GM12878 (cell line): ENCODE results near the gene NEK11. TPM values are rescaled to one million over a fixed set of nuclear protein-coding genes. Genes with fewer than 3 reads are reported as not detected.

Experiments
- ATAC-seq: fragments of 200-7000 bp; cut with Tn5 transposase; 3 replicates; pipeline ENCODE4 v1.9.1; 2020; ENCODE audit warnings: mild to moderate bottlenecking, moderate library complexity
- BruUV-seq: library from RNA; stranded (reverse); fragments of 400-500 nt; replicated peaks from 2 replicates; lab custom pipeline; 2021; lab: Mats Ljungman, UMichigan
- CTCF ChIA-PET: fragments of 300-600 bp; sonication (Branson Sonifier 250); formaldehyde crosslinking; extraction: SDS; loops from one replicate; lab custom pipeline; 2021; ENCODE audit warnings: inconsistent platforms; lab: Yijun Ruan, JAX
- POLR2A ChIA-PET: fragments of 350-600 bp; formaldehyde crosslinking; extraction: SDS; loops from one replicate; lab custom pipeline; 2021; ENCODE audit warnings: inconsistent platforms; lab: Charles Lee
- RAD21 ChIA-PET: fragments of 300-600 bp; sonication (Branson Sonifier 250); formaldehyde crosslinking; loops from one replicate; lab custom pipeline; 2023; ENCODE audit warnings: antibody characterized with exemption; ENCODE audit not compliant: unreplicated experiment; lab: Charles Lee
- SMC1A ChIA-PET: fragments of 300-600 bp; sonication (Branson Sonifier 250); formaldehyde crosslinking; loops from one replicate; lab custom pipeline; 2023; ENCODE audit not compliant: unreplicated experiment, uncharacterized antibody; lab: Charles Lee
- DNase-seq: peaks from one replicate; pipeline ENCODE4 v3.0.0-alpha.2; 2011; ENCODE audit warnings: low read depth, low spot score
- FAIRE-seq: peaks from 3 replicates; lab custom pipeline; 2011; peaks lifted over from hg19 to GRCh38; lab: Jason Lieb, UNC
- H2AFZ ChIP-seq: 2 replicates; pipeline ENCODE4 v1.6.0; 2011; ENCODE audit warnings: low read depth, low read length, control low read depth; ENCODE audit not compliant: control insufficient read depth
- H3K27ac ChIP-seq: 2 replicates; pipeline ENCODE4 v1.5.1; 2011; ENCODE audit warnings: control low read depth; ENCODE audit not compliant: control insufficient read depth, insufficient read depth
- H3K27me3 ChIP-seq, 2 experiments: replicated peaks in 1 of 2; 2 replicates each; pipeline versions ENCODE4 v1.6.0 to v1.6.1; 2011; ENCODE audit warnings: low read length in 1 of 2; ENCODE audit not compliant: control insufficient read depth in 2 of 2, insufficient read depth in 2 of 2
- H3K36me3 ChIP-seq, 2 experiments: 2 replicates each; pipeline ENCODE4 v1.5.1; 2011; ENCODE audit warnings: low read length in 1 of 2; ENCODE audit not compliant: control insufficient read depth in 2 of 2, insufficient read depth in 2 of 2
- H3K4me1 ChIP-seq: 2 replicates; pipeline ENCODE4 v1.6.1; 2011; ENCODE audit warnings: mild to moderate bottlenecking, low read length, moderate library complexity, mixed read lengths; ENCODE audit not compliant: control insufficient read depth, insufficient read depth
- H3K4me2 ChIP-seq: 2 replicates; pipeline ENCODE4 v1.6.0; 2011; ENCODE audit warnings: control low read depth; ENCODE audit not compliant: control insufficient read depth, insufficient read depth
- H3K4me3 ChIP-seq: fragments of 200-600 bp; sonication (generic); 2 replicates; pipeline ENCODE4 v1.5.1; 2016
- H3K79me2 ChIP-seq: 2 replicates; pipeline ENCODE4 v1.6.0; 2011; ENCODE audit warnings: low read length; ENCODE audit not compliant: control insufficient read depth, insufficient read depth
- H3K9ac ChIP-seq: 2 replicates; pipeline ENCODE4 v1.8.0; 2011; ENCODE audit warnings: low read length, control low read depth, mixed read lengths; ENCODE audit not compliant: control insufficient read depth, insufficient read depth
- H3K9me3 ChIP-seq: replicated peaks from 3 replicates; pipeline ENCODE4 v1.5.1; 2011; ENCODE audit warnings: mild to moderate bottlenecking, low read length; ENCODE audit not compliant: control insufficient read depth, insufficient read depth
- H4K20me1 ChIP-seq: 2 replicates; pipeline ENCODE4 v1.6.0; 2011; ENCODE audit not compliant: control insufficient read depth, insufficient read depth
- ASH2L ChIP-seq: fragments of 300-600, 200-600 bp; sonication (generic); IDR thresholded peaks from 2 replicates; pipeline ENCODE4 v1.6.1; 2017; ENCODE audit warnings: low read depth, mild to moderate bottlenecking, borderline replicate concordance
- CBFB ChIP-seq: IDR thresholded peaks from 2 replicates; pipeline ENCODE4 v1.6.1; 2016; ENCODE audit warnings: antibody characterized with exemption, low read depth
- IKZF1 ChIP-seq: fragments of 450-650 bp; conservative IDR thresholded peaks from 2 replicates; pipeline ENCODE4 v1.6.1; 2017; ENCODE audit warnings: antibody characterized with exemption, mild to moderate bottlenecking
- MYC ChIP-seq: IDR thresholded peaks from 2 replicates; pipeline ENCODE4 v1.6.1; 2011; ENCODE audit warnings: mild to moderate bottlenecking, low read length, moderate library complexity, inconsistent platforms; ENCODE audit not compliant: insufficient read depth, insufficient replicate concordance, insufficient read length, severe bottlenecking
- NFIC ChIP-seq: IDR thresholded peaks from 2 replicates; pipeline ENCODE4 v1.6.1; 2012; ENCODE audit warnings: low read depth, mild to moderate bottlenecking, inconsistent platforms, low read length, moderate library complexity
- SUPT20H ChIP-seq: IDR thresholded peaks from 2 replicates; pipeline ENCODE4 v1.6.1; 2011; ENCODE audit warnings: low read depth, mild to moderate bottlenecking, low read length, moderate library complexity, borderline replicate concordance; ENCODE audit not compliant: control insufficient read depth
- WGBS: methylation state at CpG from one replicate; pipeline ENCODE4 v1.1.6; 2016; ENCODE audit warnings: low lambda C conversion rate; ENCODE audit not compliant: insufficient replicate concordance, insufficient coverage; ENCODE audit errors: missing lambda C conversion rate; 5-methylcytosine and 5-hydroxymethylcytosine counted together
- in situ Hi-C: fragments of 300-500 bp; cut with MboI; formaldehyde crosslinking; loops from 9 replicates; pipeline ENCODE4 v1.14.3; 2018; ENCODE audit warnings: mixed read lengths
- intact Hi-C: fragments of 100-400 bp; cut with micrococcal nuclease; formaldehyde crosslinking; loops from one replicate; pipeline ENCODE4 v1.14.2; 2022; ENCODE audit not compliant: unreplicated experiment
- polyA plus RNA-seq, 11 experiments: library from polyadenylated mRNA; depleted of rRNA in 4 of 11; unstranded in 6 of 11; stranded (reverse) in 5 of 11; fragments of >200 nt; fragmentation: Nextera tagmentation in 4 of 11; fragmentation: Illumina TruSeq in 1 of 11; extraction: Ambion mirVana in 4 of 11; extraction: Trizol in 1 of 11; gene quantifications; 1 replicate in 1 of 11; 2 replicates in 10 of 11; pipeline versions ENCODE4 v1.2.1 to v1.2.3, GENCODE V29; 2011 to 2016; ENCODE audit warnings: inconsistent platforms in 2 of 11, missing spikeins in 2 of 11, low read depth in 1 of 11
- total RNA-seq, 4 experiments: library from RNA; depleted of rRNA in 3 of 4; stranded (reverse); fragments of >200 nt in 3 of 4; fragmentation: Illumina TruSeq in 1 of 4; extraction: Trizol in 1 of 4; gene quantifications; 2 replicates each; pipeline versions ENCODE4 v1.2.1 to v1.2.3, GENCODE V29; 2013 to 2021
- TF ChIP-seq, protein P1 (sequence below): IDR thresholded peaks from 2 replicates; pipeline ENCODE4 v1.6.1; 2012; ENCODE audit warnings: low read depth, low read length, improper control_type of control experiment
- TF ChIP-seq, protein P2 (sequence below), 3 experiments: IDR thresholded peaks in 2 of 3; conservative IDR thresholded peaks in 1 of 3; 2 replicates each; pipeline ENCODE4 v1.5.1; 2011; ENCODE audit warnings: low read depth in 3 of 3, low read length in 3 of 3, mild to moderate bottlenecking in 3 of 3, control low read depth in 2 of 3, moderate library complexity in 2 of 3, inconsistent platforms in 1 of 3, mixed read lengths in 1 of 3; ENCODE audit not compliant: control insufficient read depth in 2 of 3, insufficient read depth in 1 of 3; ENCODE audit errors: extremely low read depth in 1 of 3

The NEK11 gene
- total and polyA plus RNA-seq, 10 of the 15 experiments (the other 5 are each of a cell fraction or from before 2014, with no cell fraction given), result 0.05 to 0.94 (median 0.36) TPM; not detected in 1

DNA sequence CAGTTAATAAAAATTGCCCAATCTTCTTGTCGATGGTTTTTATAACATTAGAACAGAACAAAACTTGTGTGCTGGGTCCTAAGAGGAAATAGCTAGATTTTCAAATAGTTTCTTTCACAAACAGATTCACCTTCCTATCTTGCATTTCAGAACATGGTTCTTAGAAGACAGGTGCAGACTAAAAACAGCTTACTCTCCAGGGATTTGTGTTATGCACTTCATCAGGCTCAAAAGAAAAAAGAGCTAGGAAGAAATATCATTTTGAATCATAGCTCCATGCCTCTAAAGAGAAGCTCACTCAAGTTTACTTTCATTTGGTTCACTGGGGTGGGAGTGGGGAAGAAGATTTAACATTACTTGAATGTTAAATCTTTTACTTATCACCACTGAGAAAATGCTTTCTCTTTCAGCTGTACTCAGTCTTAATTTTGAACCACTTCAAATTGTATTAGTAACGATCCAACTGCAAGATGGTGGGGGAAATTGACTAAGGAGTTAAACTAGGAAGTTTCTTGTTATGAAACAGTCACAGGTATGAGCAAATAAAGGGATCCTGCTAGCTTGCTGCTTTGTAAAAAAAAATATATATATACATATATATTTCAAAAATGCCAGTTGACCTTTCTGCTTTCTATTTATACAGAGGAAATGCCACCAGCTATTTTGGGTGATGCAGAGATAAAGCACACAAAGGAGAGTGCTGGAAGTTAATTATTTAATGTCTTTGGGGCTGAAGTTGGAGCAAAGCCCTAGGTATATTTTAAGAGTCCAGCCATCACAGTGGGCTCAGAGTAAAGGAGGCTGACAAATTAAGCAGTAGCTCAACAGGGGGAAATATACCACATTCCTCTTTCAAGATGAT lies 326.6 kb downstream of the NEK11 start:
- no peak for TF ChIP-seq IKZF1
- TF ChIP-seq CBFB, result no peak
- no peak for TF ChIP-seq ASH2L
- TF ChIP-seq, protein P1, sequence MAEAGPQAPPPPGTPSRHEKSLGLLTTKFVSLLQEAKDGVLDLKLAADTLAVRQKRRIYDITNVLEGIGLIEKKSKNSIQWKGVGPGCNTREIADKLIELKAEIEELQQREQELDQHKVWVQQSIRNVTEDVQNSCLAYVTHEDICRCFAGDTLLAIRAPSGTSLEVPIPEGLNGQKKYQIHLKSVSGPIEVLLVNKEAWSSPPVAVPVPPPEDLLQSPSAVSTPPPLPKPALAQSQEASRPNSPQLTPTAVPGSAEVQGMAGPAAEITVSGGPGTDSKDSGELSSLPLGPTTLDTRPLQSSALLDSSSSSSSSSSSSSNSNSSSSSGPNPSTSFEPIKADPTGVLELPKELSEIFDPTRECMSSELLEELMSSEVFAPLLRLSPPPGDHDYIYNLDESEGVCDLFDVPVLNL, result no peak
- TF ChIP-seq NFIC, result no peak
- no peak for TF ChIP-seq MYC
- TF ChIP-seq, protein P2, sequence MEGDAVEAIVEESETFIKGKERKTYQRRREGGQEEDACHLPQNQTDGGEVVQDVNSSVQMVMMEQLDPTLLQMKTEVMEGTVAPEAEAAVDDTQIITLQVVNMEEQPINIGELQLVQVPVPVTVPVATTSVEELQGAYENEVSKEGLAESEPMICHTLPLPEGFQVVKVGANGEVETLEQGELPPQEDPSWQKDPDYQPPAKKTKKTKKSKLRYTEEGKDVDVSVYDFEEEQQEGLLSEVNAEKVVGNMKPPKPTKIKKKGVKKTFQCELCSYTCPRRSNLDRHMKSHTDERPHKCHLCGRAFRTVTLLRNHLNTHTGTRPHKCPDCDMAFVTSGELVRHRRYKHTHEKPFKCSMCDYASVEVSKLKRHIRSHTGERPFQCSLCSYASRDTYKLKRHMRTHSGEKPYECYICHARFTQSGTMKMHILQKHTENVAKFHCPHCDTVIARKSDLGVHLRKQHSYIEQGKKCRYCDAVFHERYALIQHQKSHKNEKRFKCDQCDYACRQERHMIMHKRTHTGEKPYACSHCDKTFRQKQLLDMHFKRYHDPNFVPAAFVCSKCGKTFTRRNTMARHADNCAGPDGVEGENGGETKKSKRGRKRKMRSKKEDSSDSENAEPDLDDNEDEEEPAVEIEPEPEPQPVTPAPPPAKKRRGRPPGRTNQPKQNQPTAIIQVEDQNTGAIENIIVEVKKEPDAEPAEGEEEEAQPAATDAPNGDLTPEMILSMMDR (IDR thresholded peaks at IDR 0.05 in 2 of 3, conservative IDR thresholded peaks at IDR 0.05 in 1 of 3; ENCODE audit: control insufficient read depth in 2 of 3, extremely low read depth in 1 of 3, insufficient read depth in 1 of 3, low read depth in 3 of 3, low read length in 3 of 3), result no peak
- no peak for TF ChIP-seq SUPT20H
- FAIRE-seq, result no peak
- no peaks in the 10 kb centered on the region for H3K4me1 ChIP-seq
- in situ Hi-C loops (no loop called here), intact Hi-C loops (no loop called here)
- WGBS, result 12% methylated on average over 2 of the region's 2 CpGs
- RAD21 ChIA-PET, result interaction anchor here (1.2 kb wide), 1 partner anchor 25 kb away, joined by 3 read pairs; no protein-coding TSS in a partner anchor
- no peak; the same call in 2 of the 3 replicates for ATAC-seq
- no peak overlapping the region for H3K4me2 ChIP-seq
- H4K20me1 ChIP-seq, result no peaks in the 10 kb centered on the region
- H3K79me2 ChIP-seq, result no peaks in the 10 kb centered on the region
- no TSS peak for BruUV-seq
- no peak for DNase-seq
- H3K36me3 ChIP-seq, result no peaks in the 10 kb centered on the region
- no peak overlapping the region for H3K9ac ChIP-seq
- SMC1A ChIA-PET, result interaction anchor here (0.6 to 1.6 kb wide), 6 partner anchors 7 to 707 kb away, joined by 3 to 4 read pairs (median 3); no protein-coding TSS in a partner anchor
- POLR2A ChIA-PET, result interaction anchor here (0.6 to 1.0 kb wide), 2 partner anchors 28 to 180 kb away, joined by 3 to 7 read pairs; partner anchors contain the start of gene NUDT16
- CTCF ChIA-PET, result interaction anchor here (0.7 kb wide), 1 partner anchor 346 kb away, joined by 3 read pairs; no protein-coding TSS in a partner anchor
- no peak overlapping the region for H3K4me3 ChIP-seq
- no peak overlapping the region for H3K27ac ChIP-seq
- no peaks in the 10 kb centered on the region for H3K9me3 ChIP-seq
- H3K27me3 ChIP-seq, result no peaks in the 10 kb centered on the region
- H2AFZ ChIP-seq, result peak overlapping the region; percentile 14
